NOMO-1 (cell line): ENCODE measurements around the gene BPGM.

Experiments
- DNase-seq, 2 experiments: peaks; one replicate each; lab custom pipeline; 2025; ENCODE audit not compliant: unreplicated experiment in 2 of 2; lab: John Stamatoyannopoulos, UW

The BPGM gene

DNA sequence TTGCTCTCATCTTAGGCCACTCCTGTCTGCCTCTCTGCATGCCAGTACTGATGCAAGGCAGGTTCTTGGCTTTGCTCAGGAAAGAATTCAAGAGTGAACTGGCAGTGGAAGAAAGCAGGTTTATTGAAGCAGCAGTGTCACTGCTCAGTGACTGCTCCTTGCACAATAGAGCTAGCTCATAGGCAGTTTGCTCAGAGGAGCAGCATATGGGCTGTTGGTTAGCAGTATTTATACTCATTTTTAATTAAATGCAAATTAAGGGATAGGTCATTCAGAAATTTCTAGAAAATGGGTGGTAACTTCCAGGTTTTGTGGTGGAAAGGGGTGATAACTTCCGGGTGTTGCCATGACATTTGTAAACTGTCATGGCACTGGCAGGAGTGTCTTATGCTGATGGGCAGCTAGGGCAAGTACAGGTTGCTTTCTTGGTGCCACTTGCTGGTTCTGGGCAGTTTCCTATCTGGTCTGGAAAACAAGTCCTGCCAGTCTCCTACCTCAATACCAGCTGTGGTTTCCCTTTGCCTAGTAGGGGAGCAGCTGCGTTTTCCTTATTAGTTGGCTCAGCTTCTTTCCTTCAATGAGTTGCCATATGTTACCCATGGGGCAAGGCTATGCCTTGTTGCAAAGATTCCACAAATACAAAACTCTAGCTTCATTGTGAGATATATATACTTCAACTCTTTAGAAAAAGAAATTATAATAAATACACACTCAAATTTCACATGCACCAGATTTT, 68.0 kb downstream of the BPGM start:
- no peak for DNase-seq

DNA sequence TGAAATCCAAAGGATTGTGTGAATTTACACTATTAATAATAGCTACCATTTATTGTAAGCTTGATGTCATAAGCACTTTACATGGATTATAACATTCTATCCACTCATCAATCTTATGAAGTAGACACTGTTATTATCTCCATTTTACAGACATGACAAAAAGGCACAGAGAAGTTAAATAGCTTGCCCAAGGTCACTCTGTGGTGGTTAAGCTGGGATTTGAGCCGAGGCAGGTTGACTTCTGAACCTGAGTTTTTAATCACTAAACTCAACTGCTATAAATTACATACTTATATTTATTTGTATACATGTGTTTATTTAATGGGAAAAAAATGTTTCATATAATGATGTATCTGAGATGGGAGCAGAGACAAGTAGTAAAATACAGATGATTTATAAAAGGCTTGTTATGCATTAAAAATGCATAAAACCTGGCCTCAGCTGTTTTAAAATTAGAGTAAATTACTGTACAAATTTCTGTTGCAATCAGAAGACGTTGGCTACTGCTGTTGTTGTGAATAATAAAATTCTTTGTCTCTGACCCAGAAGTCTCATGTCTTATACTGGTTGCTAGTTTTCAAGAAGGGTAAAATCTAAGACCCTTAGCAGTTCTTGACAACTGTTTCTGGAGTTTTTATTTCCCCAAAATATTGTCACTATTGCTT, 71.7 kb downstream of the BPGM start:
- no peak for DNase-seq

DNA sequence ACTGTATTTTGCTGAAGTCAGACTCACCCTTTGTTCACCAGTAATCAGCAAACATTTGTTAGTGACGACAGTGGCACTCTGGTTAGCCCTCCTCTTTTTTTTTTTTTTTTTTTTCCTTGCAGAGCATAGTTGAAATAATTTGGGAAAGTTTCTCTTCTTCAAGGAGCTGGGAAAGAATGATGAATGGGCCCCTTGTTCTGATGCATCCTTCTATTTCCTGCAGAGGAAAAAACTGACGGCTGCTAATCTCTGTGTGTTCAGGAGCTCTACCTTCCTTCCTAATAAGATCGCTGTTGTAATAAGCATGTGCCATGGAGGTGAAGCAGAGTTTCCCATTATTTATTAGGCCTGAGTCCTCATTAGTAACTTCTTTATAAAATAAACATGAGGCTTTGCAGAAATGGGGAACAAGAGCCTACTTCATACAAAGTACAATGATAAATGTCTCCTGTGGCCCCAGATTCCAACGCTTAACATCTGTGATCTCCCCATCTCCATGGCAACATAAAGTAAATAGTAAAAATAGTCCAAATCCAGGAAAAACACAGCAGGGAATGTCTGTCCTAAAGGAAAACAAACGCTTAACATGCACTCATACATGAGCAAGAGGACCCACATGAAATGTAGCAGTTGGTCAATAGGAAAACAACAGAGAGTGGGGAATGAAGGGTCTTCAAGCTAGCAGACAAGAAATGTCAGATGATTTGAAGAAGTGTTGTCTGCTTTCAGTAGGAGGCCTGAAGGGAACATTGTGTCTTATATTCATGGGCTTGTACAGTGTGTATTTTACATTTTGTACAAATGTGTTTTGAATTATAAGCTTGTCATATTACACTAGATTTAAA, 73.7 kb downstream of the BPGM start:
- no peak for DNase-seq

DNA sequence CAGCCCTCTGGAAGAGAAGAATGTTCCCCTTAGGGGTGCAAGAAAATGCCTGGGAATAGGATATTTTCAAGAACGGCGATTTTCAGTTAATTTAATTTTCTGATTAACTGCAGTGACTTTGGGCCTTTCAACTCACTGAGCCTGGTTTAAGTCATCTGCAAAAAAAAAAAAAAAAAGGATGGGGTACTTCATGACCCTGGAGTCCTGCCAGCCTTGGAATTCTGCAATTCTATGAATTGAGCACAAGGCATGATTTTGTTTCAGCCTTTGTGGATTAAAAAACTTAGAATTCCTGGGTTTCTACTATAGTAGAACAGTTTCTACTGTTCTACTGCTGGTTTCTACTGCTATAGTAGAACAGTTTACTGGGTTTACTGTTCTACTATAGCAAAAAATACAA, 74.5 kb downstream of the BPGM start:
- DNase-seq: no peak

DNA sequence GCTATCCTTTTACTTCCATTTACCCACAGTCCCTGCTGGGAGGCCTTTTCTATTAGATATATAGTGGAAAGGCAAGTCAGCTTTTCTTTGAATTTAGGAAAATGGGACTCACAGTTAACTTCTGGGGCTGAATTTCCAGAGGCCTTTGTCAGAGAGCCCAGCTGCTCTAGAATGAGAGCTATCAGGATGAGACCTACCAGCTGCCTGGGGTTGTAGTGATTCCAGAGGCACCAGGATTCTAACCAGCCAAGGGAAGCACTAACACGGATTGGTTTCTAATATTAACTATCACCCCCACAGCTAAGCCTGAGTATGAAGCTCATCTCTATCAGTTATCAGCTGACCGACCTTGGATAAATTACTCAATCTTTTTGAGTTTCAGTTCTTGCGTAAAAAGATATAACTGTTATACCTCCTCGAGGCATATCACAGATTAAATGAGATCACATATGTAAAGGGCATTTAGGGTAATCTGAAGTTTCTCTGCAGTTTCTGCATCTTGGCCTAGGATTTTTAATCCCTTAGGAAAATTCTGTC, 76.2 kb downstream of the BPGM start:
- no peak for DNase-seq

DNA sequence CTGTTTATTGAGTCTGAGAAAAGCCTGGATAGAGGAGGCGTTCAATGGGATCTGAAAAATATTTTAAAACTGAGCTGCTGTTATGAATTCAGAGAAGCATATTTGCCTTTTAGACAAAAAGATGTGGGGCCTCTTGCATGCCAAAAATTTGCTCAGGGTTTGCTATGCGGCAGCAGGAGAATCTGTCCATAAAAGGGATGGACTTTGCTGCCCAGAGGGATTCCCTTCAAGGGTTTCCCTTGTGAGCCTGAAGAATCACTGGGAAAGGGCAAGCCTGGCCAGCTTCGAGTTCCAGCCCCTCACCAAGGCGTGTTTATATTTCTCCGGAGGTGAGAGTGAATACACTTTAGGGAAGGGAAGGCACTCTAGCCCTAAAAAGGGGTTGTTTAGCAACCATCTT, 77.2 kb downstream of the BPGM start:
- no peak for DNase-seq

DNA sequence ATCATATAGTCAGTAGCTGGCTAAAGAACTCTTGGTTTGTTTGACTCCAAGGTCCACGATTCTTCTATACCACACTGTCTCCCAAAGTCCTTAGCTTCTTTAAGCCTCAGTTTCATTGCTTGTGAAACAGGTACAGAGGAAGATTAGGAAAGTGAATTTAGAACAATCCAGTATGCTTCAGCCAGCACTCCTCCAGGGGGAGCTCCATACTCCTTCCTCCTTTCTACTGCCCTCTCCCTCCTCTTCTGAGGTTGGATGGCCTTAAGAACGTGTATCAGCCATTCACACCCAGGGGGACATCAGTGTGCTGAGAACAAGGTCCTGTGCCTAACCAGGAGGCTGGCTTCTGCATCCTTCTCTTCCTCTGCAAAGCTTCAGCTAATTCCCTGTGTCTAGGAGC, 78.0 kb downstream of the BPGM start:
- DNase-seq: no peak

DNA sequence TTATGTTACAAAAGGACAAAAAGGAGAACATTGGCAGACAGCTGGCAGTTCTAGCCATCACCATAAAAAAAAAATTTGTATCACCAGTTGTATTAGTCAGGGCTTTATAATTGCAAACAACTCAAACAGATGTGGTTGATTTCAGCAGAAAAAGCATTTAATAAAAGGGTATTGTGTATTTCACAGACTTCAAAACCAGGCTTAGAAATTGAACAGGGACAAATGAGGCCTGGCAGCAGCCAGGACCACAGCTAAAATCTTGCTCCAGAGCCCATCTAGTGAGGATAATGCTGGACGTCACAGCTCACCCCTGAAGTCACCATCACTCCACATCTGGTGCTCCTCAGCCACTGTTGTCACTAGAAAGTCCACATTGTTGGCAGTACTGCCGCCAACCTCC, 79.9 kb downstream of the BPGM start:
- no peak for DNase-seq

DNA sequence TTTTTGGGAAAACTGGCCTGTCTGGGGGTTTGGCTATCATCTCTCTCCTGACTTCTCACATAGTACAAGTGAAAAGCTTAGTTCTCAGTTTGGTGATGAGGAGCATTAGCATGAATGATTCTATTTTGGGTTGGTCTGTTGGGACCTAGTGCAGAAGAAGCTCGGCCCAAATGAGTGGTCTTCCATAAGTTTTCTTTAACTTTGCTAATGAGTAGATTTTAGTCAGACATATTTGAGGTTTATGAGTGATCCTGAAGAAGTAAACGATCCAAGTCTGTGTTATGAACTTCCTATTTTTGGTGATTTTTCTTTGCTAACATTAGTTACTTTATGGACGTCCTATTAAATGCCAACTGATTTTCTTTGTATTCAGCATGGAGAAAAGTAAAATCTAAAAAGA, 81.1 kb downstream of the BPGM start:
- DNase-seq: no peak
